HG03060 (cell line): ENCODE data around the gene MRPS18C.
"Not testable (repeated sequence)": the region's sequence is repeated elsewhere in the genome, so short reads cannot be mapped to it uniquely, and the experiment has no call there.

Experiments
- ATAC-seq: cut with Tn5 transposase; IDR thresholded peaks from one replicate; pipeline ENCODE4 v1.9.1; 2021; ENCODE audit warnings: low read depth, moderate number of reproducible peaks; ENCODE audit not compliant: unreplicated experiment

Gene MRPS18C

GRCh38 chr4:83496085-83496917 is 40.4 kb downstream of the MRPS18C start:
- ATAC-seq = not testable (repeated sequence)

GRCh38 chr4:83498187-83498586 is 42.3 kb downstream of the MRPS18C start:
- ATAC-seq = no peak

- ATAC-seq = not testable (repeated sequence)
These were observed 45.8 kb downstream of the MRPS18C start for GRCh38 chr4:83501671-83502070.

GRCh38 chr4:83503974-83504373 is 48.1 kb downstream of the MRPS18C start:
- no peak for ATAC-seq

- ATAC-seq = no peak
These were observed 48.6 kb downstream of the MRPS18C start for GRCh38 chr4:83504503-83504902.

- no peak for ATAC-seq
These were observed 49.1 kb downstream of the MRPS18C start for GRCh38 chr4:83504996-83505395.

GRCh38 chr4:83509156-83509585 is 53.3 kb downstream of the MRPS18C start:
- ATAC-seq = not testable (repeated sequence)

- ATAC-seq = no peak
These were observed 54.6 kb downstream of the MRPS18C start for GRCh38 chr4:83510442-83510841.
